ENCODE data around the gene IFNLR1. TPM values are rescaled to one million over a fixed set of nuclear protein-coding genes. Genes with fewer than 3 reads are reported as not detected.

Gene IFNLR1
- total RNA-seq, 2 experiments from 2014 or later: 4.3 to 4.6 TPM

- no peak overlapping the region for H3K4me3 Mint-ChIP-seq
- no peak overlapping the region for H3K27ac Mint-ChIP-seq
- H3K9me3 Mint-ChIP-seq: peaks cover 2% of the 10 kb centered on the region
- no peaks in the 10 kb centered on the region for H3K27me3 Mint-ChIP-seq (ENCODE audit: low read depth)
- intact Hi-C loops (cut with micrococcal nuclease): no loop called here
- CTCF ChIA-PET: interaction anchor here (1.1 to 1.2 kb wide), 2 partner anchors 24 to 55 kb away, joined by 3 to 5 read pairs; no protein-coding TSS in a partner anchor
- no peaks in the 10 kb centered on the region for H3K36me3 Mint-ChIP-seq (ENCODE audit: low read depth)
- H3K4me1 Mint-ChIP-seq (ENCODE audit: low read depth): no peaks in the 10 kb centered on the region
- no peak for DNase-seq
These were observed 61.6 kb downstream of the IFNLR1 start for GRCh38 chr1:24125456-24125855.

- peaks cover 2% of the 10 kb centered on the region for H3K9me3 Mint-ChIP-seq
- H3K36me3 Mint-ChIP-seq (ENCODE audit: low read depth): no peaks in the 10 kb centered on the region
- no peak overlapping the region for H3K27ac Mint-ChIP-seq
- intact Hi-C loops (cut with micrococcal nuclease): no loop called here
- H3K4me3 Mint-ChIP-seq: no peak overlapping the region
- no peaks in the 10 kb centered on the region for H3K4me1 Mint-ChIP-seq (ENCODE audit: low read depth)
- CTCF ChIA-PET: interaction anchor here (1.2 kb wide), 1 partner anchor 54 kb away, joined by 5 read pairs; no protein-coding TSS in a partner anchor
- H3K27me3 Mint-ChIP-seq (ENCODE audit: low read depth): no peaks in the 10 kb centered on the region
- no peak for DNase-seq
These were observed 62.1 kb downstream of the IFNLR1 start for GRCh38 chr1:24124980-24125379.

- intact Hi-C loops (cut with micrococcal nuclease): no loop called here
- Mint-ChIP-seq H3K9me3 (no peaks in the 10 kb centered on the region), H3K4me3 (no peak overlapping the region), H3K27ac (no peak overlapping the region), H3K36me3 (ENCODE audit: low read depth) (no peaks in the 10 kb centered on the region), H3K4me1 (ENCODE audit: low read depth) (no peaks in the 10 kb centered on the region), H3K27me3 (ENCODE audit: low read depth) (no peaks in the 10 kb centered on the region)
- CTCF ChIA-PET: no interaction called here
- no peak for DNase-seq
These were observed 63.5 kb downstream of the IFNLR1 start for GRCh38 chr1:24123611-24124010.

GRCh38 chr1:24122776-24123175 lies 64.3 kb downstream of the IFNLR1 start:
- Mint-ChIP-seq H3K9me3 (no peaks in the 10 kb centered on the region), H3K36me3 (ENCODE audit: low read depth) (no peaks in the 10 kb centered on the region), H3K4me1 (ENCODE audit: low read depth) (no peaks in the 10 kb centered on the region), H3K4me3 (no peak overlapping the region), H3K27me3 (ENCODE audit: low read depth) (peaks cover under 1% of the 10 kb centered on the region), H3K27ac (no peak overlapping the region)
- intact Hi-C loops (cut with micrococcal nuclease): no loop called here
- DNase-seq: no peak
- CTCF ChIA-PET: no interaction called here

GRCh38 chr1:24121406-24121805 lies 65.7 kb downstream of the IFNLR1 start:
- Mint-ChIP-seq H3K9me3 (no peaks in the 10 kb centered on the region), H3K4me1 (ENCODE audit: low read depth) (no peaks in the 10 kb centered on the region), H3K27ac (no peak overlapping the region), H3K4me3 (no peak overlapping the region), H3K27me3 (ENCODE audit: low read depth) (peaks cover 4% of the 10 kb centered on the region), H3K36me3 (ENCODE audit: low read depth) (no peaks in the 10 kb centered on the region)
- intact Hi-C loops (cut with micrococcal nuclease): no loop called here
- CTCF ChIA-PET: interaction anchor here (0.5 to 1.2 kb wide), 2 partner anchors 27 to 78 kb away, joined by 3 to 6 read pairs; no protein-coding TSS in a partner anchor
- DNase-seq: no peak

- Mint-ChIP-seq H3K36me3 (ENCODE audit: low read depth) (no peaks in the 10 kb centered on the region), H3K4me3 (no peak overlapping the region), H3K27me3 (ENCODE audit: low read depth) (peaks cover 4% of the 10 kb centered on the region), H3K27ac (no peak overlapping the region), H3K9me3 (no peaks in the 10 kb centered on the region), H3K4me1 (ENCODE audit: low read depth) (no peaks in the 10 kb centered on the region)
- no peak for DNase-seq
- CTCF ChIA-PET: interaction anchor here (1.2 kb wide), 1 partner anchor 28 kb away, joined by 3 read pairs; no protein-coding TSS in a partner anchor
- intact Hi-C loops (cut with micrococcal nuclease): no loop called here
These were observed 66.1 kb downstream of the IFNLR1 start for GRCh38 chr1:24120965-24121364.

- H3K36me3 Mint-ChIP-seq (ENCODE audit: low read depth): no peaks in the 10 kb centered on the region
- H3K4me1 Mint-ChIP-seq (ENCODE audit: low read depth): no peaks in the 10 kb centered on the region
- CTCF ChIA-PET: no interaction called here
- no peak for DNase-seq
- H3K4me3 Mint-ChIP-seq: no peak overlapping the region
- H3K27me3 Mint-ChIP-seq (ENCODE audit: low read depth): peaks cover 4% of the 10 kb centered on the region
- no peak overlapping the region for H3K27ac Mint-ChIP-seq
- H3K9me3 Mint-ChIP-seq: no peaks in the 10 kb centered on the region
- intact Hi-C loops (cut with micrococcal nuclease): no loop called here
These were observed 67.0 kb downstream of the IFNLR1 start for GRCh38 chr1:24119859-24120756.

- no peaks in the 10 kb centered on the region for H3K4me1 Mint-ChIP-seq (ENCODE audit: low read depth)
- H3K4me3 Mint-ChIP-seq: no peak overlapping the region
- H3K9me3 Mint-ChIP-seq: no peaks in the 10 kb centered on the region
- H3K36me3 Mint-ChIP-seq (ENCODE audit: low read depth): no peaks in the 10 kb centered on the region
- intact Hi-C loops (cut with micrococcal nuclease): no loop called here
- DNase-seq: no peak
- H3K27me3 Mint-ChIP-seq (ENCODE audit: low read depth): peaks cover 4% of the 10 kb centered on the region
- no peak overlapping the region for H3K27ac Mint-ChIP-seq
- CTCF ChIA-PET: no interaction called here
These were observed 67.6 kb downstream of the IFNLR1 start for GRCh38 chr1:24119489-24119858.

- intact Hi-C loops (cut with micrococcal nuclease): no loop called here
- H3K36me3 Mint-ChIP-seq (ENCODE audit: low read depth): no peaks in the 10 kb centered on the region
- H3K4me1 Mint-ChIP-seq (ENCODE audit: low read depth): no peaks in the 10 kb centered on the region
- no peak overlapping the region for H3K27ac Mint-ChIP-seq
- no peak for DNase-seq
- CTCF ChIA-PET: interaction anchor here (0.6 kb wide), 1 partner anchor 88 kb away, joined by 3 read pairs; no protein-coding TSS in a partner anchor
- peaks cover 7% of the 10 kb centered on the region for H3K27me3 Mint-ChIP-seq (ENCODE audit: low read depth)
- no peaks in the 10 kb centered on the region for H3K9me3 Mint-ChIP-seq
- no peak overlapping the region for H3K4me3 Mint-ChIP-seq
These were observed 68.5 kb downstream of the IFNLR1 start for GRCh38 chr1:24118410-24119242.

GRCh38 chr1:24117722-24118409 lies 69.2 kb downstream of the IFNLR1 start:
- H3K4me3 Mint-ChIP-seq: no peak overlapping the region
- no peaks in the 10 kb centered on the region for H3K4me1 Mint-ChIP-seq (ENCODE audit: low read depth)
- DNase-seq: no peak
- peaks cover 13% of the 10 kb centered on the region for H3K27me3 Mint-ChIP-seq (ENCODE audit: low read depth)
- intact Hi-C loops (cut with micrococcal nuclease): no loop called here
- CTCF ChIA-PET: interaction anchor here (0.6 kb wide), 1 partner anchor 87 kb away, joined by 3 read pairs; no protein-coding TSS in a partner anchor
- no peaks in the 10 kb centered on the region for H3K9me3 Mint-ChIP-seq
- no peak overlapping the region for H3K27ac Mint-ChIP-seq
- no peaks in the 10 kb centered on the region for H3K36me3 Mint-ChIP-seq (ENCODE audit: low read depth)

- no peak for DNase-seq
- intact Hi-C loops (cut with micrococcal nuclease): no loop called here
- H3K9me3 Mint-ChIP-seq: no peaks in the 10 kb centered on the region
- CTCF ChIA-PET: no interaction called here
- no peak overlapping the region for H3K4me3 Mint-ChIP-seq
- peaks cover 5% of the 10 kb centered on the region for H3K4me1 Mint-ChIP-seq (ENCODE audit: low read depth)
- H3K27ac Mint-ChIP-seq: no peak overlapping the region
- H3K27me3 Mint-ChIP-seq (ENCODE audit: low read depth): peaks cover 13% of the 10 kb centered on the region
- H3K36me3 Mint-ChIP-seq (ENCODE audit: low read depth): no peaks in the 10 kb centered on the region
These were observed 70.0 kb downstream of the IFNLR1 start for GRCh38 chr1:24117132-24117531.

GRCh38 chr1:24114753-24115152 lies 72.3 kb downstream of the IFNLR1 start:
- peaks cover 5% of the 10 kb centered on the region for H3K4me1 Mint-ChIP-seq (ENCODE audit: low read depth)
- CTCF ChIA-PET: interaction anchor here (1.2 to 1.3 kb wide), 2 partner anchors 44 to 83 kb away, joined by 4 to 5 read pairs; no protein-coding TSS in a partner anchor
- peaks cover 13% of the 10 kb centered on the region for H3K27me3 Mint-ChIP-seq (ENCODE audit: low read depth)
- H3K9me3 Mint-ChIP-seq: no peaks in the 10 kb centered on the region
- intact Hi-C loops (cut with micrococcal nuclease): no loop called here
- H3K36me3 Mint-ChIP-seq (ENCODE audit: low read depth): no peaks in the 10 kb centered on the region
- H3K4me3 Mint-ChIP-seq: no peak overlapping the region
- no peak overlapping the region for H3K27ac Mint-ChIP-seq
- DNase-seq: no peak

Measured in activated naive CD4-positive, alpha-beta T cell treated with anti-CD3 and anti-CD28 coated beads for 36 hours (primary cell).